OCI-M2 (cell line): ENCODE data around the gene CCT2.

ENCODE experiments used
- DNase-seq: peaks from one replicate; lab custom pipeline; 2025; ENCODE audit not compliant: unreplicated experiment; lab: John Stamatoyannopoulos, UW

Gene CCT2

GRCh38 chr12:69641546-69641945 is 56.3 kb downstream of the CCT2 start:
- DNase-seq, result no peak

GRCh38 chr12:69642531-69642930 is 57.3 kb downstream of the CCT2 start:
- DNase-seq, result no peak

GRCh38 chr12:69644511-69644910 is 59.3 kb downstream of the CCT2 start:
- DNase-seq, result no peak

GRCh38 chr12:69645031-69645430 is 59.8 kb downstream of the CCT2 start:
- DNase-seq, result no peak

DNA sequence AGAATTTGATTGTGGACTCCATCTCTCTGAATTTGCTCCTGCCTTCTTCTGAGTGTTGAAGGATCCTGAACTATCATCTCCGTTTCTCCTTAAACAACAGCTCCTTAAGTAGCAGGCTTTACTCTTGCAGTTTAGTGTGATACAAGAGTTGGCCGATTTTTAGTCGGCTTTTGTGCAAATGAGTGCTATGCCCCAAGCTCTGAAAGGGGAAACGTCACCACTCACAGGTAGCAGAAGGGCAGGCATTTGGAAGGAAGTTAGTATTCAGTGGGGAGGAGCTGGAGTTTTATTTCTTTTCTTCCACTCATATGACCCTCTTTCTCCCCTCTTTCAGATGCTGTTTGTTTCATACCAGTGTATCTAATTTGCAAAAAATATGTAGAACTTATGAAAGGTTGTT is 61.9 kb downstream of the CCT2 start:
- DNase-seq, result no peak

- DNase-seq, result no peak
These were observed 63.2 kb downstream of the CCT2 start for GRCh38 chr12:69648476-69648875.

- DNase-seq, result no peak
These were observed 64.3 kb downstream of the CCT2 start for GRCh38 chr12:69649529-69649928.
